ENCODE results near the gene SLC51A.

Gene SLC51A

DNA sequence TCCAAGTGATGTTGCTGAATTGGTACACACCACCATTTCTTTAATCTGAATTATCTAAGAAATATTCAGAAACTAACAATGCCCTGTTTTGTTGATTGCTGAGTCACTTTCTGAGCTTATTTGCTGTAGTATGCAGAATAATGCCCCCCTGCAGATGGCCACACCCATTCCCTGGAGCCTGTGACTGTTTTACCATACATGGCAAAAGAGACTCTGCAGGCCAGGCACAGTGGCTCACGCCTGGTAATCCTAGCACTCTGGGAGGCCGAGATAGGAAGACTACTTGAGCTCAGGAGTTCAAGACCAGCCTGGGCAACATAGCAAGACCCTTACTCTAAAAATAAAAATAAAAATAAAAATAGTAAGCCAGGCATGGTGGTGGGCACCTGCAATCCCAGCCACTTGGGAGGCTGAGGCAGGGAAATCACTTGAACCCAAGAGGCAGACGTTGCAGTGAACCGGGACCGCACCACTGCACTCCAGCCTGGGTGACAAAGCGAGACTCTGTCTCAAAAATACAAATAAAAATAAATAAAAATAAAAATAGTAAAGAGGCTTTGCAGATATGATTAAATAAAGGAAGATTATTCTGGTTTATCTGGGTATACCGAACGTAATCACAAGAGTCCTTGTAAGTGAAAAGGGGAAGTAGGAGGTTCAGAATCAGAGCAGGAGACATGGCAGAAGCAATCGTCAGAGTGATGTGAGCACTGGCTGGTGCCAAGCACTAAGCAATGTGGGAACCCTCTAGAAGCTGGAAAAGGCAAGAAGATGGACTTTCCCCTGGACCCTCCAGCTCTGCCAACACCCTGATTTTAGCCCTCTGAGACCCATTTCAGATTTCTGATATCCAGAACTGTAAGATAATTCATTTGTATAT lies 52.2 kb downstream of the SLC51A start:
- no peak overlapping the region for H3K9ac ChIP-seq (ENCODE audit: low read length)
- H3K79me2 ChIP-seq (ENCODE audit: control insufficient read depth, insufficient read depth, low read length, poor library complexity), result no peaks in the 10 kb centered on the region
- no peak overlapping the region for H3K18ac ChIP-seq (ENCODE audit: low read length)
- no peaks in the 10 kb centered on the region for H3K9me3 ChIP-seq (ENCODE audit: insufficient read depth, low read depth, low read length)
- H3K36me3 ChIP-seq (ENCODE audit: control insufficient read depth in 1 of 2, insufficient read depth in 2 of 2, low read length in 2 of 2), result peaks cover 13 to 20% of the 10 kb centered on the region in 2 experiments
- H4K8ac ChIP-seq (ENCODE audit: low read depth, low read length), result no peak overlapping the region
- DNase-seq, result no peak
- no CpG with 5 or more reads among the region's 9 CpGs for WGBS (ENCODE audit: extremely low coverage, insufficient coverage, insufficient read length)
- H3K4me2 ChIP-seq (ENCODE audit: low read length), result no peak overlapping the region
- H2BK120ac ChIP-seq (ENCODE audit: insufficient read depth, low read length, poor library complexity), result no peak overlapping the region
- H4K91ac ChIP-seq (ENCODE audit: low read depth, low read length), result no peak overlapping the region
- no peak overlapping the region for H3K27ac ChIP-seq (ENCODE audit: low read depth, low read length)
- H3K79me1 ChIP-seq (ENCODE audit: low read length), result no peaks in the 10 kb centered on the region
- no peak overlapping the region for H4K12ac ChIP-seq (ENCODE audit: low read depth, low read length)
- no peak overlapping the region for H2AK5ac ChIP-seq (ENCODE audit: low read length)
- no peak overlapping the region for H2AFZ ChIP-seq (ENCODE audit: insufficient read depth, low read length, poor library complexity)
- H2BK12ac ChIP-seq (ENCODE audit: low read length), result no peak overlapping the region
- H3K4me3 ChIP-seq (ENCODE audit: low read depth, low read length), result no peak overlapping the region
- H2BK5ac ChIP-seq (ENCODE audit: low read depth, low read length, poor library complexity), result no peak overlapping the region
- no peaks in the 10 kb centered on the region for H3K4me1 ChIP-seq (ENCODE audit: control insufficient read depth in 1 of 2, insufficient read depth in 2 of 2, low read length in 2 of 2)
- no peak overlapping the region for H3K4ac ChIP-seq (ENCODE audit: low read depth, low read length)
- no peak overlapping the region for H3K14ac ChIP-seq (ENCODE audit: low read length)
- no peak overlapping the region for H3K23ac ChIP-seq (ENCODE audit: low read length)
- no peaks in the 10 kb centered on the region for H3K27me3 ChIP-seq (ENCODE audit: insufficient read depth, low read length)

DNA sequence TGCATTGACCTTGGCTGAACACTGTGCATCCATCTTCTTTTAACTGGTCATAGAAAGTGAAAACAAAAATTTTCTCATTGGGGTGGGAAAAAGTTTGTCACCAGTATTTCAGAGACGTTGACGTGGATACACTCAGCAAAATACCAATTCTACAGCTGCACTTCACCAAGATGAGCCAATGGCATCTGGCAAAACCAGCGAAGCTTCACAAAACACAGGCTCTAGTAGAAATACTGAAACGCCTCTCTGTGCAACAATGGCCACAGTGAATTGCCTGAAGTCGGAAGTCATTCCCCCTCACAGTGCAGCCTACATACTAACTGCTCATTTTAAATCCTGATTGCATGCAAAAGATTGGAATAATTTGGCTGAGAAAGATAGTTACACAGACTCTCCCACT lies 54.2 kb downstream of the SLC51A start:
- no peak overlapping the region for H2BK12ac ChIP-seq (ENCODE audit: low read length)
- H3K79me1 ChIP-seq (ENCODE audit: low read length), result no peaks in the 10 kb centered on the region
- no peaks in the 10 kb centered on the region for H3K79me2 ChIP-seq (ENCODE audit: control insufficient read depth, insufficient read depth, low read length, poor library complexity)
- peak in 1 of 2 donors; percentile 70 for DNase-seq
- H3K36me3 ChIP-seq (ENCODE audit: control insufficient read depth in 1 of 2, insufficient read depth in 2 of 2, low read length in 2 of 2), result peaks cover 12 to 20% of the 10 kb centered on the region in 2 experiments
- no CpG with 5 or more reads among the region's 5 CpGs for WGBS (ENCODE audit: extremely low coverage, insufficient coverage, insufficient read length)
- no peak overlapping the region for H3K4me3 ChIP-seq (ENCODE audit: low read depth, low read length)
- no peak overlapping the region for H4K12ac ChIP-seq (ENCODE audit: low read depth, low read length)
- no peaks in the 10 kb centered on the region for H3K9me3 ChIP-seq (ENCODE audit: insufficient read depth, low read depth, low read length)
- no peak overlapping the region for H2BK5ac ChIP-seq (ENCODE audit: low read depth, low read length, poor library complexity)
- no peak overlapping the region for H2AK5ac ChIP-seq (ENCODE audit: low read length)
- H3K18ac ChIP-seq (ENCODE audit: low read length), result no peak overlapping the region
- H3K27ac ChIP-seq (ENCODE audit: low read depth, low read length), result no peak overlapping the region
- H3K9ac ChIP-seq (ENCODE audit: low read length), result no peak overlapping the region
- H2AFZ ChIP-seq (ENCODE audit: insufficient read depth, low read length, poor library complexity), result no peak overlapping the region
- H3K4me2 ChIP-seq (ENCODE audit: low read length), result no peak overlapping the region
- no peak overlapping the region for H3K4ac ChIP-seq (ENCODE audit: low read depth, low read length)
- no peak overlapping the region for H3K23ac ChIP-seq (ENCODE audit: low read length)
- H4K8ac ChIP-seq (ENCODE audit: low read depth, low read length), result no peak overlapping the region
- H4K91ac ChIP-seq (ENCODE audit: low read depth, low read length), result no peak overlapping the region
- no peak overlapping the region for H3K14ac ChIP-seq (ENCODE audit: low read length)
- no peak overlapping the region for H2BK120ac ChIP-seq (ENCODE audit: insufficient read depth, low read length, poor library complexity)
- H3K27me3 ChIP-seq (ENCODE audit: insufficient read depth, low read length), result no peaks in the 10 kb centered on the region
- H3K4me1 ChIP-seq (ENCODE audit: control insufficient read depth in 1 of 2, insufficient read depth in 2 of 2, low read length in 2 of 2), result peaks cover 0 to 2% of the 10 kb centered on the region in 2 experiments

DNA sequence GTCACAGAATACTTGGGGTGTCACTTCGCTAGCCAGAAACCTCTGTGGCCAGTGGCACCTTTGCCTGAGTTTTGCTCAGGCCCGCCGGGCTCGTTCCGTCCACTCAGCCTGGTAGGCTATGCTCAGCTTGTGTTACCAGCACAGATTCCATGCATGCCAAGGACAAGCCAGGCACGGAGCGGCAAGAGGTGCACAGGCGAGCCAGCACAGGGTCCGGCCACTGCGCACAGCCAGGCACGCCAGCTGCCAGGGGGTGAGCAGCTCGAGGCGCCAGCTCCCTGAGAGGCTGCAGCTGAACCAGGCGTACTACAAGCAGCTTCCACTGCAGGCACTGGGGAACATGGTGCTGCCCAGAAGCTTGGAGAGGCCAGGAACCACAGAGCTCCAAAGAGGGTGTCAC lies 56.5 kb downstream of the SLC51A start:
- peaks cover 4 to 11% of the 10 kb centered on the region in 2 experiments for H3K36me3 ChIP-seq (ENCODE audit: control insufficient read depth in 1 of 2, insufficient read depth in 2 of 2, low read length in 2 of 2)
- H2AFZ ChIP-seq (ENCODE audit: insufficient read depth, low read length, poor library complexity), result no peak overlapping the region
- no peaks in the 10 kb centered on the region for H3K79me2 ChIP-seq (ENCODE audit: control insufficient read depth, insufficient read depth, low read length, poor library complexity)
- H3K18ac ChIP-seq (ENCODE audit: low read length), result peak overlapping the region; percentile 2
- H3K9ac ChIP-seq (ENCODE audit: low read length), result no peak overlapping the region
- DNase-seq, result peak; percentile 78 to 88
- H2BK120ac ChIP-seq (ENCODE audit: insufficient read depth, low read length, poor library complexity), result no peak overlapping the region
- H2BK5ac ChIP-seq (ENCODE audit: low read depth, low read length, poor library complexity), result no peak overlapping the region
- no peaks in the 10 kb centered on the region for H3K9me3 ChIP-seq (ENCODE audit: insufficient read depth, low read depth, low read length)
- peak overlapping the region; percentile 18 for H3K4me3 ChIP-seq (ENCODE audit: low read depth, low read length)
- H2AK5ac ChIP-seq (ENCODE audit: low read length), result no peak overlapping the region
- no peaks in the 10 kb centered on the region for H3K27me3 ChIP-seq (ENCODE audit: insufficient read depth, low read length)
- no peak overlapping the region for H3K4ac ChIP-seq (ENCODE audit: low read depth, low read length)
- no peak overlapping the region for H4K12ac ChIP-seq (ENCODE audit: low read depth, low read length)
- H3K27ac ChIP-seq (ENCODE audit: low read depth, low read length), result no peak overlapping the region
- H3K14ac ChIP-seq (ENCODE audit: low read length), result no peak overlapping the region
- H3K79me1 ChIP-seq (ENCODE audit: low read length), result no peaks in the 10 kb centered on the region
- no peak overlapping the region for H3K23ac ChIP-seq (ENCODE audit: low read length)
- no peak overlapping the region for H2BK12ac ChIP-seq (ENCODE audit: low read length)
- no peak overlapping the region for H4K8ac ChIP-seq (ENCODE audit: low read depth, low read length)
- H4K91ac ChIP-seq (ENCODE audit: low read depth, low read length), result no peak overlapping the region
- H3K4me2 ChIP-seq (ENCODE audit: low read length), result no peak overlapping the region
- H3K4me1 ChIP-seq (ENCODE audit: control insufficient read depth in 1 of 2, insufficient read depth in 2 of 2, low read length in 2 of 2), result peaks cover 0 to 2% of the 10 kb centered on the region in 2 experiments
- no CpG with 5 or more reads among the region's 14 CpGs for WGBS (ENCODE audit: extremely low coverage, insufficient coverage, insufficient read length)

DNA sequence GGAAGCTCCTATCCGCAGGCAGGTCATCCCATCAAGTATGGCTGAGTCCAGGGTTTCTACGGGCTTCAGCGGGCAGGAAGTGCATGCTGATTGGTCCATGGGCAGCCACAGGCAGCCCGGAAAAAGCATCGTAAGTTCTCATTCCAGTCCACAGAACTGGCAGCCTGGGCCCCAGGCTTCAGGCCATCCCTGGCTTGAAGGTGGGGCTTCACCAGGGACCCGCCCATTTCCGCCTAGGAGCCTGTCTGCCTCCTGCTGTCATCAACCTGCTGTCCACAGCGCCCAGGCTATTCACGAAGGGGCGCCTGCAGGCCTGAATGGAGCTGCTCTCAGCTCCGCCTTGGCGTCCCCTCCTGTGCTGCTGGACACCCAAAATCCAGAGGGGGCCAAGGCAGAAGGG lies 57.3 kb downstream of the SLC51A start:
- Histone ChIP-seq H3K36me3 (ENCODE audit: control insufficient read depth in 1 of 2, insufficient read depth in 2 of 2, low read length in 2 of 2) (peaks cover 2 to 9% of the 10 kb centered on the region in 2 experiments), H2BK5ac (ENCODE audit: low read depth, low read length, poor library complexity) (no peak overlapping the region), H3K23ac (ENCODE audit: low read length) (no peak overlapping the region), H2BK120ac (ENCODE audit: insufficient read depth, low read length, poor library complexity) (no peak overlapping the region), H3K14ac (ENCODE audit: low read length) (no peak overlapping the region), H2AFZ (ENCODE audit: insufficient read depth, low read length, poor library complexity) (no peak overlapping the region), H3K18ac (ENCODE audit: low read length) (no peak overlapping the region), H3K4me1 (ENCODE audit: control insufficient read depth in 1 of 2, insufficient read depth in 2 of 2, low read length in 2 of 2) (peaks cover 0 to 4% of the 10 kb centered on the region in 2 experiments), H3K79me1 (ENCODE audit: low read length) (peaks cover 1% of the 10 kb centered on the region), H3K27ac (ENCODE audit: low read depth, low read length) (no peak overlapping the region), H3K4me3 (ENCODE audit: low read depth, low read length) (no peak overlapping the region), H3K4me2 (ENCODE audit: low read length) (no peak overlapping the region), H4K8ac (ENCODE audit: low read depth, low read length) (no peak overlapping the region), H3K9ac (ENCODE audit: low read length) (no peak overlapping the region), H4K12ac (ENCODE audit: low read depth, low read length) (no peak overlapping the region), H3K27me3 (ENCODE audit: insufficient read depth, low read length) (no peaks in the 10 kb centered on the region), H2BK12ac (ENCODE audit: low read length) (no peak overlapping the region), H3K79me2 (ENCODE audit: control insufficient read depth, insufficient read depth, low read length, poor library complexity) (no peaks in the 10 kb centered on the region), H2AK5ac (ENCODE audit: low read length) (no peak overlapping the region), H3K4ac (ENCODE audit: low read depth, low read length) (no peak overlapping the region), H4K91ac (ENCODE audit: low read depth, low read length) (no peak overlapping the region), H3K9me3 (ENCODE audit: insufficient read depth, low read depth, low read length) (no peaks in the 10 kb centered on the region)
- WGBS (ENCODE audit: extremely low coverage, insufficient coverage, insufficient read length), result no CpG with 5 or more reads among the region's 12 CpGs
- no peak for DNase-seq

All from trophoblast cell (in vitro differentiated cells and primary cell).